HG02981 (cell line): ENCODE data around the gene NCAM1.

Source experiments
- ATAC-seq: cut with Tn5 transposase; IDR thresholded peaks from one replicate; pipeline ENCODE4 v1.9.1; 2021; ENCODE audit warnings: mild to moderate bottlenecking, moderate library complexity; ENCODE audit not compliant: unreplicated experiment

Gene NCAM1

GRCh38 chr11:113247221-113247620 lies 286.0 kb downstream of the NCAM1 start:
- no peak for ATAC-seq

- no peak for ATAC-seq
These were observed 286.7 kb downstream of the NCAM1 start for GRCh38 chr11:113247966-113248365.

GRCh38 chr11:113248702-113249490 lies 287.7 kb downstream of the NCAM1 start:
- no peak for ATAC-seq

- ATAC-seq, result no peak
These were observed 288.2 kb downstream of the NCAM1 start for GRCh38 chr11:113249491-113249763.

- ATAC-seq, result no peak
These were observed 288.6 kb downstream of the NCAM1 start for GRCh38 chr11:113249786-113250185.

GRCh38 chr11:113251281-113251680 lies 290.1 kb downstream of the NCAM1 start:
- ATAC-seq, result no peak

- ATAC-seq, result no peak
These were observed 292.2 kb downstream of the NCAM1 start for GRCh38 chr11:113253406-113253805.

GRCh38 chr11:113255096-113255495 lies 293.9 kb downstream of the NCAM1 start:
- no peak for ATAC-seq

- no peak for ATAC-seq
These were observed 294.5 kb downstream of the NCAM1 start for GRCh38 chr11:113255741-113256140.

- no peak for ATAC-seq
These were observed 295.4 kb downstream of the NCAM1 start for GRCh38 chr11:113256431-113257202.

- ATAC-seq, result no peak
These were observed 298.8 kb downstream of the NCAM1 start for GRCh38 chr11:113260096-113260425.

- no peak for ATAC-seq
These were observed 299.3 kb downstream of the NCAM1 start for GRCh38 chr11:113260541-113260940.

- no peak for ATAC-seq
These were observed 300.7 kb downstream of the NCAM1 start for GRCh38 chr11:113261709-113262475.

GRCh38 chr11:113262594-113262993 lies 301.4 kb downstream of the NCAM1 start:
- ATAC-seq, result no peak

GRCh38 chr11:113263458-113264259 lies 302.4 kb downstream of the NCAM1 start:
- no peak for ATAC-seq

- no peak for ATAC-seq
These were observed 304.1 kb downstream of the NCAM1 start for GRCh38 chr11:113265362-113265761.

- no peak for ATAC-seq
These were observed 306.3 kb downstream of the NCAM1 start for GRCh38 chr11:113267493-113267892.

- ATAC-seq, result no peak
These were observed 307.9 kb downstream of the NCAM1 start for GRCh38 chr11:113269096-113269495.

- ATAC-seq, result no peak
These were observed 308.4 kb downstream of the NCAM1 start for GRCh38 chr11:113269636-113270035.

GRCh38 chr11:113270080-113270479 lies 308.9 kb downstream of the NCAM1 start:
- ATAC-seq, result no peak
